Endodermal cell (in vitro differentiated cells): ENCODE results near the gene ARVCF. TPM values are rescaled to one million over a fixed set of nuclear protein-coding genes. Genes with fewer than 3 reads are reported as not detected.

Experiments used
- DNase-seq: peaks from one replicate; pipeline ENCODE4 v3.0.0-alpha.2; 2017
- H3K27ac ChIP-seq: 2 replicates; pipeline ENCODE4 v1.5.1; 2013; ENCODE audit warnings: mild to moderate bottlenecking, low read depth, low read length, moderate library complexity
- H3K27me3 ChIP-seq: 2 replicates; pipeline ENCODE4 v1.6.1; 2013; ENCODE audit warnings: mild to moderate bottlenecking, low read length, moderate library complexity; ENCODE audit not compliant: insufficient read depth, control insufficient read depth, poor library complexity, severe bottlenecking
- H3K36me3 ChIP-seq: 2 replicates; pipeline ENCODE4 v1.7.0; 2013; ENCODE audit warnings: mild to moderate bottlenecking, low read length, moderate library complexity; ENCODE audit not compliant: control insufficient read depth, insufficient read depth
- H3K4me1 ChIP-seq: one replicate; pipeline ENCODE4 v1.7.0; 2013; ENCODE audit warnings: low read length; ENCODE audit not compliant: control insufficient read depth, insufficient read depth
- H3K4me3 ChIP-seq: 2 replicates; pipeline ENCODE4 v1.5.1; 2013; ENCODE audit warnings: mild to moderate bottlenecking, low read length, moderate library complexity
- H3K9ac ChIP-seq: 2 replicates; pipeline ENCODE4 v1.6.1; 2013; ENCODE audit warnings: mild to moderate bottlenecking, low read length, moderate library complexity; ENCODE audit not compliant: poor library complexity, severe bottlenecking; ENCODE audit errors: extremely low read depth
- H3K9me3 ChIP-seq: 2 replicates; pipeline ENCODE4 v1.6.1; 2013; ENCODE audit warnings: mild to moderate bottlenecking, low read length, moderate library complexity; ENCODE audit not compliant: control insufficient read depth
- H3K27ac Mint-ChIP-seq: 2 replicates; pipeline ENCODE4 v1.8.0; 2020; ENCODE audit warnings: mixed read lengths
- H3K27me3 Mint-ChIP-seq: 2 replicates; pipeline ENCODE4 v1.8.0; 2021; ENCODE audit warnings: mild to moderate bottlenecking, mixed read lengths; ENCODE audit not compliant: insufficient read depth
- H3K36me3 Mint-ChIP-seq: 2 replicates; pipeline ENCODE4 v1.8.0; 2020; ENCODE audit warnings: low read depth, mixed read lengths
- H3K4me1 Mint-ChIP-seq: 2 replicates; pipeline ENCODE4 v1.8.0; 2020; ENCODE audit warnings: mixed read lengths
- H3K4me3 Mint-ChIP-seq: 2 replicates; pipeline ENCODE4 v1.8.0; 2020; ENCODE audit warnings: mild to moderate bottlenecking, moderate library complexity, mixed read lengths
- H3K9me3 Mint-ChIP-seq: 2 replicates; pipeline ENCODE4 v1.8.0; 2020; ENCODE audit warnings: mild to moderate bottlenecking, mixed read lengths
- WGBS, 2 experiments: methylation state at CpG; one replicate each; pipeline versions ENCODE4 v1.1.5 to v1.1.7; 2013; ENCODE audit warnings: missing lambda C conversion rate in 2 of 2, mixed read lengths in 1 of 2; ENCODE audit not compliant: insufficient coverage in 1 of 2, insufficient read length in 1 of 2; 5-methylcytosine and 5-hydroxymethylcytosine counted together
- total RNA-seq, 2 donors: library from RNA; stranded (reverse); fragmentation: NEBNext Ultra II Directional in 1 of 2; extraction: Animal tissue kit (Norgen Biotek cat#: 25700) in 1 of 2; gene quantifications; 2 replicates in 1 of 2; 3 replicates in 1 of 2; pipeline ENCODE4 v1.2.1, GENCODE V29; 2021
- TF ChIP-seq, protein P1 (sequence below): fragments of 200-600 bp; sonication (generic); conservative IDR thresholded peaks from 2 replicates; pipeline ENCODE4 v1.5.0; 2021; ENCODE audit warnings: antibody characterized with exemption, mild to moderate bottlenecking

Gene ARVCF
- total RNA-seq, 2 donors from 2014 or later, result 48.3 to 61.3 TPM

DNA sequence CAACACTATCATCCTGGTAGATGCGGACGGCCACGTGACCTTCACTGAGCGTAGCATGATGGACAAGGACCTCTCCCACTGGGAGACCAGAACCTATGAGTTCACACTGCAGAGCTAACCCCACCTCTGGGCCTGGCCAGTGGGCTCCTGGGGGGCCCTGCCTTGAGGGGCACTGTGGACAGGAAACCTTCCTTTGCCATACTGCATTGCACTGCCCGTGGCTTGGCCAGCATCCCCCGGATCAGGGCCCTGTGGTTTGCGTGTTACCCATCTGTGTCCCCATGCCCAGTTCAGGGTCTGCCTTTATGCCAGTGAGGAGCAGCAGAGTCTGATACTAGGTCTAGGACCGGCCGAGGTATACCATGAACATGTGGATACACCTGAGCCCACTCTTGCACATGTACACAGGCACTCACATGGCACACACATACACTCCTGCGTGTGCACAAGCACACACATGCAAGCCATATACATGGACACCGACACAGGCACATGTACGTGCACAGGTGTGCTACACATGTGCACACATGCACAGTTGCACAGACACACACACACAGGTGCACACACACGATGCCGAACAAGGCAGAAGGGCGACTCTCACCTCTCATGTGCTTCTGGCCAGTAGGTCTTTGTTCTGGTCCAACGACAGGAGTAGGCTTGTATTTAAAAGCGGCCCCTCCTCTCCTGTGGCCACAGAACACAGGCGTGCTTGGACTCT, 48.1 kb upstream of the ARVCF start:
- Mint-ChIP-seq H3K4me1 (no peaks in the 10 kb centered on the region), H3K36me3 (no peaks in the 10 kb centered on the region), H3K4me3 (no peak overlapping the region), H3K27me3 (peaks cover 2% of the 10 kb centered on the region), H3K27ac (no peak overlapping the region), H3K9me3 (no peaks in the 10 kb centered on the region)
- Histone ChIP-seq H3K9me3 (no peaks in the 10 kb centered on the region), H3K27ac (no peak overlapping the region), H3K4me3 (no peak overlapping the region), H3K9ac (no peak overlapping the region), H3K36me3 (no peaks in the 10 kb centered on the region), H3K4me1 (no peaks in the 10 kb centered on the region), H3K27me3 (no peaks in the 10 kb centered on the region)
- no peak for DNase-seq
- 93 to 97% methylated on average over 10 to 18 of the region's 18 CpGs for WGBS, 2 experiments
- TF ChIP-seq, protein P1, sequence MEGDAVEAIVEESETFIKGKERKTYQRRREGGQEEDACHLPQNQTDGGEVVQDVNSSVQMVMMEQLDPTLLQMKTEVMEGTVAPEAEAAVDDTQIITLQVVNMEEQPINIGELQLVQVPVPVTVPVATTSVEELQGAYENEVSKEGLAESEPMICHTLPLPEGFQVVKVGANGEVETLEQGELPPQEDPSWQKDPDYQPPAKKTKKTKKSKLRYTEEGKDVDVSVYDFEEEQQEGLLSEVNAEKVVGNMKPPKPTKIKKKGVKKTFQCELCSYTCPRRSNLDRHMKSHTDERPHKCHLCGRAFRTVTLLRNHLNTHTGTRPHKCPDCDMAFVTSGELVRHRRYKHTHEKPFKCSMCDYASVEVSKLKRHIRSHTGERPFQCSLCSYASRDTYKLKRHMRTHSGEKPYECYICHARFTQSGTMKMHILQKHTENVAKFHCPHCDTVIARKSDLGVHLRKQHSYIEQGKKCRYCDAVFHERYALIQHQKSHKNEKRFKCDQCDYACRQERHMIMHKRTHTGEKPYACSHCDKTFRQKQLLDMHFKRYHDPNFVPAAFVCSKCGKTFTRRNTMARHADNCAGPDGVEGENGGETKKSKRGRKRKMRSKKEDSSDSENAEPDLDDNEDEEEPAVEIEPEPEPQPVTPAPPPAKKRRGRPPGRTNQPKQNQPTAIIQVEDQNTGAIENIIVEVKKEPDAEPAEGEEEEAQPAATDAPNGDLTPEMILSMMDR, result no peak

DNA sequence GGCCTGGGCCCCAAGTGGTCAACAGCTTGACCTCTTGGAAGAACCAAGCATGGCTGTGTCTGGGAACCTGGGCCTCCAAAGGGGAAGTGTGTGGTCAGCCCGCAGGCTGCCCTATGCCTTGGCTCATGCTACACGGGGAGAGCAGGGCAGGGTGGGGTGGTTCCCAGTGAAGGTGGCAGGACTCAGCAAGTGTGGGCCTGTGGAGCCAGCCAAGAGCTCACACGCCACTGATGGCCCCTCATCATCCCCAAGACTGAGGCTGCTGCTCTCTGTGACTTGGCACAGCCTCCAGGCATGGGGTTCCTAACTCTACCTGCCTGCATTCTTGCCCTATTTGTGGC, 47.5 kb upstream of the ARVCF start:
- Mint-ChIP-seq H3K4me1 (no peaks in the 10 kb centered on the region), H3K36me3 (no peaks in the 10 kb centered on the region), H3K9me3 (no peaks in the 10 kb centered on the region), H3K27me3 (no peaks in the 10 kb centered on the region), H3K27ac (no peak overlapping the region), H3K4me3 (no peak overlapping the region)
- 80 to 89% methylated on average over 1 to 3 of the region's 3 CpGs for WGBS, 2 experiments
- Histone ChIP-seq H3K27ac (no peak overlapping the region), H3K4me3 (no peak overlapping the region), H3K4me1 (no peaks in the 10 kb centered on the region), H3K9ac (no peak overlapping the region), H3K27me3 (no peaks in the 10 kb centered on the region), H3K36me3 (no peaks in the 10 kb centered on the region), H3K9me3 (no peaks in the 10 kb centered on the region)
- DNase-seq, result no peak
- TF ChIP-seq, protein P1, result no peak

DNA sequence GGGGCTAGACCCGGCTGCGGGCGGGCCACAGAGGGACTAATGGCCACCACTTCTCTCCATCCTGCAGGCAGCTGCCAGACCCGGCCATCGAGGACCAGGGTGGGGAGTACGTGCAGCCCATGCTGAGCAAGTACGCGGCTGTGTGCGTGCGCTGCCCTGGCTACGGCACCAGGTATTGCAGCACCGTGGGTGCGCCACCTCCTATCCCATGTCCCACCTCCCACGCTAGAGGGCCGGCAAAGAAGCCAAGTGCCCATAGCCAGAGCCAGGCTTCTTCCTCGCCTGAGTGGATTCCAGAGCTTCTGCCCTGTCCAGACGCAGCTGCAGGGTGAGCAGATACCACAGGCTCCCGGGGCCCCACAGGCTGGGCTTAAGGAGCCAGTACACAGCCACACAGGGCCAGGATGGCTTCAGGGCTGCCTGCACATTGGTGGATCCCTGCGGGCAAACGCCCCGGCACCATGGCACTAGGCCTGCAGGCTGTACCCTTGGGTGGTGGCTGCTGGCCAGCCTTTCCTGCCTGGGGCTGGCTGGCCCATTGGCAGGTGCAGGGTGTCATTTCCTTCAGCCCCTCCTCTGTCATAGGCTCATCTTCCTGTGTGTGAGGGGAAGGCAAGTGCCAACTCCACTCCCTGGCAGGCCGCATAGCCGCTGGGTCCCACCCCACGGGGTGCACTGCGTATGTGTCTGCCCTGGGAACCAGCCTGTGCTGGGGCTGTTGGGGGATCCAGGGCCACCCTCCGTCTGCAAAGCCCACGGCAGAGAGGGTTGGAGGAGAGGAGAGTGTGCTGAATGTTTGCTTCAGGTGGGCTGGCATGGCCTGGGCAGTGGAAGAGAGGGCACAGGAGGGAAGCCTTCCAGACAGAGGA, 46.9 kb upstream of the ARVCF start:
- no peak overlapping the region for H3K27ac Mint-ChIP-seq
- H3K4me3 Mint-ChIP-seq, result no peak overlapping the region
- no peak overlapping the region for H3K9ac ChIP-seq
- no peak overlapping the region for H3K4me3 ChIP-seq
- DNase-seq, result no peak
- no peak overlapping the region for H3K27ac ChIP-seq
- H3K36me3 Mint-ChIP-seq, result peaks cover 5% of the 10 kb centered on the region
- TF ChIP-seq, protein P1, result peak; percentile 32
- H3K9me3 Mint-ChIP-seq, result no peaks in the 10 kb centered on the region
- WGBS, 2 experiments, result 94 to 98% methylated on average over 15 to 27 of the region's 27 CpGs
- H3K9me3 ChIP-seq, result no peaks in the 10 kb centered on the region
- H3K27me3 ChIP-seq, result no peaks in the 10 kb centered on the region
- no peaks in the 10 kb centered on the region for H3K4me1 ChIP-seq
- no peaks in the 10 kb centered on the region for H3K27me3 Mint-ChIP-seq
- no peaks in the 10 kb centered on the region for H3K36me3 ChIP-seq
- H3K4me1 Mint-ChIP-seq, result no peaks in the 10 kb centered on the region
